IMR-90 (cell line): ENCODE measurements around the gene CAPZA1. TPM values are rescaled to one million over a fixed set of nuclear protein-coding genes. Genes with fewer than 3 reads are reported as not detected.

Experiments used
- ATAC-seq: fragments of 200-7000 bp; cut with Tn5 transposase; 2 replicates; pipeline ENCODE4 v1.9.1; 2020; ENCODE audit warnings: low read depth, mild to moderate bottlenecking, moderate library complexity
- BruUV-seq: library from RNA; stranded (reverse); fragments of 400-500 nt; replicated peaks from 2 replicates; lab custom pipeline; 2021; lab: Mats Ljungman, UMichigan
- CTCF ChIA-PET: fragments of 300-600 bp; formaldehyde crosslinking; extraction: SDS; loops from one replicate; lab custom pipeline; 2021; ENCODE audit warnings: antibody characterized with exemption; lab: Yijun Ruan, JAX
- POLR2A ChIA-PET: fragments of 300-600 bp; sonication (Branson Sonifier 250); formaldehyde crosslinking; loops from one replicate; lab custom pipeline; 2022; ENCODE audit warnings: antibody characterized with exemption; ENCODE audit not compliant: unreplicated experiment; lab: Charles Lee
- DNase-seq: peaks from one replicate; pipeline ENCODE4 v3.0.0; 2013
- H2AFZ ChIP-seq: replicated peaks from 2 replicates; pipeline ENCODE3; 2013; ENCODE audit warnings: low read length, mild to moderate bottlenecking; ENCODE audit not compliant: poor library complexity
- H2AK5ac ChIP-seq: 2 replicates; pipeline ENCODE4 v1.6.1; 2013; ENCODE audit warnings: low read depth, low read length, inconsistent platforms
- H2AK9ac ChIP-seq: replicated peaks from 2 replicates; pipeline ENCODE3; 2013; ENCODE audit warnings: mild to moderate bottlenecking, low read depth, low read length, moderate library complexity; ENCODE audit not compliant: poor library complexity
- H2BK120ac ChIP-seq: 2 replicates; pipeline ENCODE4 v1.6.1; 2013; ENCODE audit warnings: low read depth, low read length, inconsistent platforms
- H2BK15ac ChIP-seq: 3 replicates; pipeline ENCODE4 v1.6.1; 2013; ENCODE audit warnings: low read depth, low read length, inconsistent platforms
- H2BK20ac ChIP-seq: 2 replicates; pipeline ENCODE4 v1.6.1; 2013; ENCODE audit warnings: low read depth, mild to moderate bottlenecking, inconsistent platforms, low read length, moderate library complexity
- H2BK5ac ChIP-seq: 2 replicates; pipeline ENCODE4 v1.6.1; 2013; ENCODE audit warnings: mild to moderate bottlenecking, low read depth, low read length, inconsistent platforms; ENCODE audit not compliant: poor library complexity, severe bottlenecking
- H3K14ac ChIP-seq: replicated peaks from 2 replicates; pipeline ENCODE4 v1.6.1; 2013; ENCODE audit warnings: low read depth, low read length, inconsistent platforms
- H3K18ac ChIP-seq: 2 replicates; pipeline ENCODE4 v1.6.1; 2013; ENCODE audit warnings: low read depth, low read length, control low read depth
- H3K23ac ChIP-seq: 2 replicates; pipeline ENCODE4 v1.6.1; 2013; ENCODE audit warnings: low read depth, low read length, inconsistent platforms
- H3K27ac ChIP-seq: 2 replicates; pipeline ENCODE4 v1.5.1; 2013; ENCODE audit warnings: mild to moderate bottlenecking, control low read depth, low read length; ENCODE audit not compliant: insufficient read depth
- H3K27me3 ChIP-seq: 2 replicates; pipeline ENCODE4 v1.6.1; 2013; ENCODE audit warnings: low read length; ENCODE audit not compliant: control insufficient read depth, insufficient read depth
- H3K36me3 ChIP-seq: 2 replicates; pipeline ENCODE4 v1.6.1; 2013; ENCODE audit warnings: low read length, mixed read lengths; ENCODE audit not compliant: control insufficient read depth, insufficient read depth
- H3K4ac ChIP-seq: 2 replicates; pipeline ENCODE4 v1.6.1; 2013; ENCODE audit warnings: low read depth, low read length, inconsistent platforms
- H3K4me1 ChIP-seq: 2 replicates; pipeline ENCODE4 v1.6.1; 2013; ENCODE audit warnings: low read length, mixed read lengths; ENCODE audit not compliant: control insufficient read depth, insufficient read depth
- H3K4me2 ChIP-seq: 2 replicates; pipeline ENCODE4 v1.6.1; 2013; ENCODE audit warnings: low read depth, mild to moderate bottlenecking, control low read depth, low read length, moderate library complexity
- H3K4me3 ChIP-seq: 2 replicates; pipeline ENCODE4 v1.5.1; 2013; ENCODE audit warnings: low read depth, mild to moderate bottlenecking, control low read depth, low read length, moderate library complexity; ENCODE audit not compliant: insufficient read depth
- H3K56ac ChIP-seq: 2 replicates; pipeline ENCODE4 v1.6.1; 2013; ENCODE audit warnings: low read length, inconsistent platforms; ENCODE audit not compliant: insufficient read depth; ENCODE audit errors: extremely low read depth
- H3K79me1 ChIP-seq, 2 experiments: 2 replicates each; pipeline ENCODE4 v1.6.1; 2013; ENCODE audit warnings: low read length in 2 of 2, inconsistent platforms in 1 of 2, low read depth in 1 of 2
- H3K9ac ChIP-seq: 2 replicates; pipeline ENCODE4 v1.6.1; 2013; ENCODE audit warnings: low read depth, low read length, control low read depth
- H3K9me1 ChIP-seq: 2 replicates; pipeline ENCODE4 v1.6.1; 2013; ENCODE audit warnings: low read length, inconsistent platforms; ENCODE audit not compliant: insufficient read depth
- H3K9me3 ChIP-seq: 2 replicates; pipeline ENCODE4 v1.6.1; 2013; ENCODE audit warnings: low read length; ENCODE audit not compliant: control insufficient read depth, insufficient read depth
- H4K20me1 ChIP-seq: 2 replicates; pipeline ENCODE4 v1.6.1; 2013; ENCODE audit warnings: low read length, inconsistent platforms; ENCODE audit not compliant: insufficient read depth
- H4K5ac ChIP-seq: 2 replicates; pipeline ENCODE4 v1.6.1; 2013; ENCODE audit warnings: mild to moderate bottlenecking, low read depth, low read length, control low read depth
- H4K8ac ChIP-seq, 2 experiments: 2 replicates each; pipeline ENCODE4 v1.6.1; 2013; ENCODE audit warnings: low read depth in 2 of 2, low read length in 2 of 2, control low read depth in 1 of 2, inconsistent platforms in 1 of 2
- H4K91ac ChIP-seq: 2 replicates; pipeline ENCODE4 v1.6.1; 2013; ENCODE audit warnings: low read depth, low read length, inconsistent platforms; ENCODE audit not compliant: insufficient read depth
- BHLHE40 ChIP-seq: fragments of 150-350 bp; IDR thresholded peaks from 2 replicates; pipeline ENCODE4 v1.6.1; 2016; ENCODE audit warnings: mild to moderate bottlenecking, low read depth, low read length
- CEBPB ChIP-seq: IDR thresholded peaks from 2 replicates; pipeline ENCODE4 v1.6.1; 2012; ENCODE audit warnings: low read depth, low read length, improper control_type of control experiment
- CTCF ChIP-seq: conservative IDR thresholded peaks from 2 replicates; pipeline ENCODE4 v1.5.1; 2012; ENCODE audit warnings: mild to moderate bottlenecking, low read depth, low read length, improper control_type of control experiment
- FOS ChIP-seq: fragments of 150-350 bp; IDR thresholded peaks from 2 replicates; pipeline ENCODE4 v1.6.1; 2016; ENCODE audit warnings: low read depth, low read length
- MAFK ChIP-seq: IDR thresholded peaks from 2 replicates; pipeline ENCODE4 v1.6.1; 2012; ENCODE audit warnings: low read depth, low read length, improper control_type of control experiment
- NFE2L2 ChIP-seq: fragments of 150-350 bp; IDR thresholded peaks from 2 replicates; pipeline ENCODE4 v1.6.1; 2016; ENCODE audit warnings: low read depth, mild to moderate bottlenecking, low read length
- POLR2A ChIP-seq: IDR thresholded peaks from 2 replicates; pipeline ENCODE4 v1.6.1; 2012; ENCODE audit warnings: mild to moderate bottlenecking, low read depth, low read length
- RAD21 ChIP-seq: IDR thresholded peaks from 2 replicates; pipeline ENCODE4 v1.6.1; 2012; ENCODE audit warnings: low read length, improper control_type of control experiment
- RCOR1 ChIP-seq: IDR thresholded peaks from 2 replicates; pipeline ENCODE4 v1.6.1; 2012; ENCODE audit warnings: mild to moderate bottlenecking, low read length, improper control_type of control experiment; ENCODE audit not compliant: insufficient replicate concordance
- RFX5 ChIP-seq: IDR thresholded peaks from 2 replicates; pipeline ENCODE4 v1.8.0; 2012; ENCODE audit warnings: low read depth, mild to moderate bottlenecking, low read length, moderate library complexity
- SMC3 ChIP-seq: fragments of 150-350 bp; IDR thresholded peaks from 2 replicates; pipeline ENCODE4 v1.6.1; 2016; ENCODE audit warnings: low read depth, mild to moderate bottlenecking, antibody characterized with exemption, low read length, moderate library complexity
- USF2 ChIP-seq: fragments of 150-350 bp; IDR thresholded peaks from 2 replicates; pipeline ENCODE4 v1.6.1; 2017; ENCODE audit warnings: mild to moderate bottlenecking, antibody characterized with exemption, low read length, low read depth
- WGBS, 2 experiments: methylation state at CpG; one replicate each; pipeline versions ENCODE4 v1.1.5 to v1.1.7; 2013; ENCODE audit warnings: missing lambda C conversion rate in 2 of 2; ENCODE audit not compliant: insufficient read length in 1 of 2; ENCODE audit errors: extremely low coverage in 2 of 2; 5-methylcytosine and 5-hydroxymethylcytosine counted together
- dilution Hi-C: fragments of 300-500 bp; cut with HindIII; formaldehyde crosslinking; loops from one replicate; pipeline ENCODE4 v1.14.3; 2018; ENCODE audit warnings: low sequenced_read_pairs; ENCODE audit not compliant: unreplicated experiment
- in situ Hi-C: fragments of 300-500 bp; cut with MboI; formaldehyde crosslinking; loops from 3 replicates; pipeline ENCODE4 v1.14.3; 2019; ENCODE audit warnings: low sequenced_read_pairs, inconsistent platforms, mixed read lengths
- intact Hi-C: fragments of 100-400 bp; cut with micrococcal nuclease; formaldehyde crosslinking; loops from 2 replicates; pipeline ENCODE4 v1.10.0; 2022
- polyA plus RNA-seq, 3 experiments: library from polyadenylated mRNA; depleted of rRNA; stranded (reverse); fragments of >200 nt; gene quantifications; 2 replicates each; pipeline ENCODE4 v1.2.3, GENCODE V29; 2012; ENCODE audit warnings: low replicate concordance in 1 of 3
- total RNA-seq: library from RNA; depleted of rRNA; stranded (reverse); fragments of >200 nt; gene quantifications from 2 replicates; pipeline ENCODE4 v1.2.3, GENCODE V29; 2012
- TF ChIP-seq, protein P1 (sequence below): fragments of 150-350 bp; IDR thresholded peaks from 2 replicates; pipeline ENCODE4 v1.6.1; 2016; ENCODE audit warnings: low read depth, mild to moderate bottlenecking, low read length, moderate library complexity, borderline replicate concordance

The CAPZA1 gene
- total and polyA plus RNA-seq, 2 of the 4 experiments (the other 2 are of a cell fraction) = 108 to 262 TPM

- Histone ChIP-seq H3K79me1 (peaks cover 21 to 66% of the 10 kb centered on the region in 2 experiments), H3K18ac (no peak overlapping the region), H3K9me3 (no peaks in the 10 kb centered on the region), H3K23ac (no peak overlapping the region), H3K36me3 (peaks cover 17% of the 10 kb centered on the region), H3K4me1 (peaks cover 4% of the 10 kb centered on the region), H3K14ac (no peak overlapping the region), H3K4ac (no peak overlapping the region), H2BK5ac (no peak overlapping the region), H3K9ac (no peak overlapping the region), H2BK20ac (no peak overlapping the region), H2AFZ (no peak overlapping the region), H4K8ac (no peak overlapping the region), H2BK15ac (no peak overlapping the region), H2AK9ac (no peak overlapping the region), H3K4me2 (no peak overlapping the region), H3K56ac (no peak overlapping the region), H4K20me1 (peaks cover 15% of the 10 kb centered on the region; the same call in 1 of the 2 replicates), H3K27ac (no peak overlapping the region), H2BK120ac (no peak overlapping the region), H3K9me1 (peaks cover 21% of the 10 kb centered on the region), H4K5ac (no peak overlapping the region), H3K4me3 (no peak overlapping the region), H2AK5ac (no peak overlapping the region), H3K27me3 (no peaks in the 10 kb centered on the region), H4K91ac (no peak overlapping the region)
- ATAC-seq = no peak
- TF ChIP-seq RCOR1 (no peak), USF2 (no peak), FOS (no peak), MAFK (no peak), CEBPB (no peak), POLR2A (no peak), SMC3 (no peak), RAD21 (no peak), RFX5 (no peak), CTCF (no peak), NFE2L2 (no peak), BHLHE40 (no peak)
- TF ChIP-seq, protein P1, sequence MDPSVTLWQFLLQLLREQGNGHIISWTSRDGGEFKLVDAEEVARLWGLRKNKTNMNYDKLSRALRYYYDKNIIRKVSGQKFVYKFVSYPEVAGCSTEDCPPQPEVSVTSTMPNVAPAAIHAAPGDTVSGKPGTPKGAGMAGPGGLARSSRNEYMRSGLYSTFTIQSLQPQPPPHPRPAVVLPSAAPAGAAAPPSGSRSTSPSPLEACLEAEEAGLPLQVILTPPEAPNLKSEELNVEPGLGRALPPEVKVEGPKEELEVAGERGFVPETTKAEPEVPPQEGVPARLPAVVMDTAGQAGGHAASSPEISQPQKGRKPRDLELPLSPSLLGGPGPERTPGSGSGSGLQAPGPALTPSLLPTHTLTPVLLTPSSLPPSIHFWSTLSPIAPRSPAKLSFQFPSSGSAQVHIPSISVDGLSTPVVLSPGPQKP = no peak
- dilution Hi-C loops (no loop called here), in situ Hi-C loops (no loop called here), intact Hi-C loops (no loop called here)
- ChIA-PET POLR2A (no interaction called here), CTCF (no interaction called here)
- no TSS peak for BruUV-seq
- DNase-seq = no peak
- WGBS, 2 experiments = 100% methylated on average over 2 of the region's 4 CpGs; no CpG with 5 or more reads in 1 of the 2 experiments
These were observed 67.2 kb downstream of the CAPZA1 start for GRCh38 chr1:112686835-112687234.
